Panc1 (cell line): ENCODE measurements around the gene CABS1. TPM values are rescaled to one million over a fixed set of nuclear protein-coding genes. Genes with fewer than 3 reads are reported as not detected.

Source experiments
- ATAC-seq: fragments of 200-7000 bp; cut with Tn5 transposase; 2 replicates; pipeline ENCODE4 v1.9.1; 2020; ENCODE audit warnings: mild to moderate bottlenecking, moderate library complexity
- BruUV-seq: library from RNA; stranded (reverse); fragments of 400-500 nt; replicated peaks from 2 replicates; lab custom pipeline; 2021; lab: Mats Ljungman, UMichigan
- CTCF ChIA-PET: fragments of 300-600 bp; sonication (Branson Sonifier 250); formaldehyde crosslinking; loops from one replicate; lab custom pipeline; 2022; ENCODE audit warnings: antibody characterized with exemption; lab: Charles Lee
- POLR2A ChIA-PET: fragments of 300-600 bp; sonication (Branson Sonifier 250); formaldehyde crosslinking; loops from one replicate; lab custom pipeline; 2022; ENCODE audit warnings: antibody characterized with exemption; lab: Charles Lee
- DNase-seq: peaks from one replicate; pipeline ENCODE4 v3.0.0-alpha.2; 2010; ENCODE audit warnings: low read depth, low spot score
- H3K27ac ChIP-seq: 2 replicates; pipeline ENCODE4 v1.5.1; 2011; ENCODE audit warnings: mild to moderate bottlenecking, low read length, inconsistent platforms
- H3K27me3 ChIP-seq: fragments of 200-500 bp; sonication (Bioruptor generic); 2 replicates; pipeline ENCODE4 v1.6.0; 2014; ENCODE audit warnings: low read length, inconsistent platforms; ENCODE audit not compliant: control insufficient read depth, insufficient read depth
- H3K36me3 ChIP-seq: fragments of 200-500 bp; sonication (Bioruptor generic); 2 replicates; pipeline ENCODE4 v1.5.1; 2014; ENCODE audit warnings: inconsistent platforms, mild to moderate bottlenecking, low read length, moderate library complexity; ENCODE audit not compliant: control insufficient read depth, insufficient read depth
- H3K4me1 ChIP-seq: 2 replicates; pipeline ENCODE4 v1.5.1; 2011; ENCODE audit warnings: inconsistent platforms, mild to moderate bottlenecking, low read length, moderate library complexity; ENCODE audit not compliant: control insufficient read depth, insufficient read depth
- H3K4me3 ChIP-seq, 2 experiments: 2 replicates each; pipeline ENCODE4 v1.5.1; 2011 to 2012; ENCODE audit warnings: low read depth in 2 of 2, low read length in 2 of 2, mild to moderate bottlenecking in 2 of 2, inconsistent platforms in 1 of 2, moderate library complexity in 1 of 2
- H3K9me3 ChIP-seq: fragments of 200-500 bp; sonication (Bioruptor generic); 2 replicates; pipeline ENCODE4 v1.5.1; 2014; ENCODE audit warnings: low read depth, mild to moderate bottlenecking, inconsistent platforms, low read length, moderate library complexity; ENCODE audit not compliant: control insufficient read depth, insufficient read depth
- CTCF ChIP-seq: fragments of 450-650 bp; IDR thresholded peaks from 2 replicates; pipeline ENCODE4 v1.5.1; 2017; ENCODE audit warnings: mild to moderate bottlenecking
- POLR2AphosphoS5 ChIP-seq: IDR thresholded peaks from 2 replicates; pipeline ENCODE4 v1.6.1; 2012; ENCODE audit warnings: mild to moderate bottlenecking, low read depth, low read length, moderate library complexity
- SIN3A ChIP-seq: IDR thresholded peaks from 2 replicates; pipeline ENCODE4 v1.6.1; 2012; ENCODE audit warnings: low read depth, mild to moderate bottlenecking, low read length, moderate library complexity, borderline replicate concordance; ENCODE audit not compliant: insufficient read depth
- TCF7L2 ChIP-seq: IDR thresholded peaks from 2 replicates; pipeline ENCODE4 v1.6.1; 2011; ENCODE audit warnings: mild to moderate bottlenecking, low read depth, low read length, inconsistent platforms
- in situ Hi-C: cut with HindIII; loops from 2 replicates; pipeline ENCODE4 v1.10.0; 2016; ENCODE audit warnings: low sequenced_read_pairs, low pct_unique_long_range_greater_than_20kb
- intact Hi-C: fragments of 100-400 bp; cut with micrococcal nuclease; formaldehyde crosslinking; loops from one replicate; pipeline ENCODE4 v1.10.0; 2022; ENCODE audit not compliant: unreplicated experiment
- total RNA-seq: library from RNA; stranded (reverse); gene quantifications from one replicate; pipeline ENCODE4 v1.2.1, GENCODE V29; 2021; ENCODE audit not compliant: unreplicated experiment
- TF ChIP-seq, protein P1 (sequence below), 2 experiments: IDR thresholded peaks; 2 replicates each; pipeline ENCODE4 v1.6.1; 2011 to 2012; ENCODE audit warnings: low read depth in 2 of 2, control low read depth in 1 of 2, low read length in 1 of 2, mild to moderate bottlenecking in 1 of 2, moderate library complexity in 1 of 2; ENCODE audit not compliant: insufficient read depth in 1 of 2

Gene CABS1
- total RNA-seq, 1 experiment from 2014 or later: not detected

- Histone ChIP-seq H3K4me1 (no peaks in the 10 kb centered on the region), H3K36me3 (no peaks in the 10 kb centered on the region), H3K9me3 (no peaks in the 10 kb centered on the region), H3K4me3 (no peak overlapping the region), H3K27me3 (no peaks in the 10 kb centered on the region), H3K27ac (no peak overlapping the region)
- ChIA-PET CTCF (no interaction called here), POLR2A (no interaction called here)
- BruUV-seq: no TSS peak
- ATAC-seq (no peak), DNase-seq (no peak)
- no peak for TF ChIP-seq CTCF
- in situ Hi-C loops: no loop called here
- intact Hi-C loops: no loop called here
These were observed 21.4 kb downstream of the CABS1 start for GRCh38 chr4:70356185-70356584.

DNA sequence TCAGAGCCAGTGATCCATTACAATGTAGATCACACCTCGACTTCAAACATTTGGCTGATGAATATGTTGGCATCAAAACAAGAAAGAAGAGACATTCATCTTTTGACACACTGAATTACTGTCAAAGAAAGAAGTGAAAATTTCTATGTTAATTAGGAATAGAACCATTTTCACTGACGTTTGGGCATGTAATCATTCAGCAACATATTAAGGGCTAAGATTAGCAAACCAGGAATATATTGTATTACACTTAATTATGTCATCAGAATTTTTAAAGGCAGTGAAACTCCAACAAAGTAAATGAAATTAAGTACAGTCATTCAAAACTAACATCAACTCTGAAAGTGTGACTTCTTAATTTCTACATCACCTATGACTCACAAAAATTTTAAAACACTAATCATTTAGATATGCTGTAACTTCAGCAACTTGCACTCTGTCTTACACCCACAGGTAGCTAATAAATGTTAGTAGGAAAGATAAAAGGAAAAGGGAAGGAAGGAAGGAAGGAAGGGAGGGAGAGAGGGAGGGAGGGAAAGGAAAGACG lies 24.4 kb downstream of the CABS1 start:
- CTCF ChIA-PET: no interaction called here
- BruUV-seq: no TSS peak
- no peaks in the 10 kb centered on the region for H3K9me3 ChIP-seq
- H3K27ac ChIP-seq: no peak overlapping the region
- H3K36me3 ChIP-seq: no peaks in the 10 kb centered on the region; the same call in 1 of the 2 replicates
- in situ Hi-C loops (no loop called here), intact Hi-C loops (no loop called here)
- TF ChIP-seq POLR2AphosphoS5 (no peak), SIN3A (no peak), CTCF (no peak), TCF7L2 (no peak)
- TF ChIP-seq, protein P1, sequence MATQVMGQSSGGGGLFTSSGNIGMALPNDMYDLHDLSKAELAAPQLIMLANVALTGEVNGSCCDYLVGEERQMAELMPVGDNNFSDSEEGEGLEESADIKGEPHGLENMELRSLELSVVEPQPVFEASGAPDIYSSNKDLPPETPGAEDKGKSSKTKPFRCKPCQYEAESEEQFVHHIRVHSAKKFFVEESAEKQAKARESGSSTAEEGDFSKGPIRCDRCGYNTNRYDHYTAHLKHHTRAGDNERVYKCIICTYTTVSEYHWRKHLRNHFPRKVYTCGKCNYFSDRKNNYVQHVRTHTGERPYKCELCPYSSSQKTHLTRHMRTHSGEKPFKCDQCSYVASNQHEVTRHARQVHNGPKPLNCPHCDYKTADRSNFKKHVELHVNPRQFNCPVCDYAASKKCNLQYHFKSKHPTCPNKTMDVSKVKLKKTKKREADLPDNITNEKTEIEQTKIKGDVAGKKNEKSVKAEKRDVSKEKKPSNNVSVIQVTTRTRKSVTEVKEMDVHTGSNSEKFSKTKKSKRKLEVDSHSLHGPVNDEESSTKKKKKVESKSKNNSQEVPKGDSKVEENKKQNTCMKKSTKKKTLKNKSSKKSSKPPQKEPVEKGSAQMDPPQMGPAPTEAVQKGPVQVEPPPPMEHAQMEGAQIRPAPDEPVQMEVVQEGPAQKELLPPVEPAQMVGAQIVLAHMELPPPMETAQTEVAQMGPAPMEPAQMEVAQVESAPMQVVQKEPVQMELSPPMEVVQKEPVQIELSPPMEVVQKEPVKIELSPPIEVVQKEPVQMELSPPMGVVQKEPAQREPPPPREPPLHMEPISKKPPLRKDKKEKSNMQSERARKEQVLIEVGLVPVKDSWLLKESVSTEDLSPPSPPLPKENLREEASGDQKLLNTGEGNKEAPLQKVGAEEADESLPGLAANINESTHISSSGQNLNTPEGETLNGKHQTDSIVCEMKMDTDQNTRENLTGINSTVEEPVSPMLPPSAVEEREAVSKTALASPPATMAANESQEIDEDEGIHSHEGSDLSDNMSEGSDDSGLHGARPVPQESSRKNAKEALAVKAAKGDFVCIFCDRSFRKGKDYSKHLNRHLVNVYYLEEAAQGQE (IDR thresholded peaks at IDR 0.05; ENCODE audit: insufficient read depth in 1 of 2, low read depth in 2 of 2, low read length in 1 of 2): no peak
- POLR2A ChIA-PET: no interaction called here
- H3K4me1 ChIP-seq: no peaks in the 10 kb centered on the region
- H3K27me3 ChIP-seq: no peaks in the 10 kb centered on the region
- ATAC-seq (no peak), DNase-seq (no peak)
- no peak overlapping the region for H3K4me3 ChIP-seq
